Mucosa of descending colon (tissue), 3 donors: ENCODE results near the gene TRDMT1. TPM values are rescaled to one million over a fixed set of nuclear protein-coding genes. Genes with fewer than 3 reads are reported as not detected.

ENCODE experiments used
- ATAC-seq: fragments of 200-7000 bp; cut with Tn5 transposase; one replicate; pipeline ENCODE4 v1.9.1; 2020; ENCODE audit warnings: mild to moderate bottlenecking, moderate library complexity
- DNase-seq, 3 donors: peaks; one replicate each; pipeline ENCODE4 v3.0.0-alpha.2; 2020
- H3K36me3 ChIP-seq: fragments of 200-600 bp; one replicate; pipeline ENCODE4 v1.8.0; 2021; ENCODE audit warnings: low read depth, mild to moderate bottlenecking
- H3K4me1 ChIP-seq: fragments of 200-600 bp; one replicate; pipeline ENCODE4 v1.8.0; 2021; ENCODE audit warnings: low read depth, mild to moderate bottlenecking
- H3K4me3 ChIP-seq: fragments of 200-600 bp; one replicate; pipeline ENCODE4 v1.8.0; 2021; ENCODE audit warnings: mild to moderate bottlenecking
- H3K9me3 ChIP-seq: fragments of 200-600 bp; one replicate; pipeline ENCODE4 v1.8.0; 2021; ENCODE audit warnings: mild to moderate bottlenecking
- intact Hi-C, 2 donors: fragments of 100-400 bp; cut with DNase I in 1 of 2; cut with micrococcal nuclease in 1 of 2; formaldehyde crosslinking; loops; one replicate each; pipeline versions ENCODE4 v1.11.0 to v1.11.1; 2022; cut with DNase I, micrococcal nuclease
- total RNA-seq, 3 donors: library from RNA; stranded (reverse); fragmentation: NEBNext Ultra II Directional in 2 of 3; extraction: Animal tissue kit (Norgen Biotek cat#: 25700) in 2 of 3; gene quantifications; one replicate each; pipeline versions ENCODE4 v1.2.1 to v1.2.4, GENCODE V29; 2021 to 2023
- TF ChIP-seq, protein P1 (sequence below): fragments of 200-600 bp; IDR thresholded peaks from one replicate; pipeline ENCODE4 v1.8.0; 2022; ENCODE audit warnings: antibody characterized with exemption, mild to moderate bottlenecking
- donor health status: DM: no; HTN: no; CAD: no; lungs with moderate emphysema.
- donor health status: DM: no; HTN: no; CAD: no.
- donor health status: DM: no; HTN: yes; CAD: no.

The TRDMT1 gene
- total RNA-seq, 3 donors from 2014 or later, result 4.7 to 7.8 (median 7.4) TPM

DNA sequence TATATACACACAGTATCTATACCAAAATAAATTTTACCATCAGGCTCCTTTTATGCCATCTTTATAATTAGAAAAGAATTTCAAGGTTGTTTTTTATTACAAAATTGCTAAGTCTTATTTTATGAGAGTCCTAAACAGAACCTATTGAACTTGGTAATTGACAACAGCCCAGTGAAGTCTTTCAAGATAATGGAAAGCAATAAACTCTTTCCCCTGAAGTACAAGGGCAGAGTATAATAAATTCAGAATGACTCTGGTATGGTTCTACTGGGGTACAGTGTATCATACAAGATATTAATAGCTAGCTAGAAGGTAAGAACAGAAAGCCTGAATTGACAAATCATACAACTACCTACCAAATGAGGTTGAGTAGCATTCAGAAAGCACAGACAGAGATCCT is 45.6 kb downstream of the TRDMT1 start:
- H3K9me3 ChIP-seq, result no peaks in the 10 kb centered on the region
- peak; percentile 35 for ATAC-seq
- H3K4me1 ChIP-seq, result peaks cover 12% of the 10 kb centered on the region
- no peak for DNase-seq
- H3K4me3 ChIP-seq, result no peak overlapping the region
- H3K36me3 ChIP-seq, result no peaks in the 10 kb centered on the region
- intact Hi-C loops, result no loop called here
- TF ChIP-seq, protein P1, sequence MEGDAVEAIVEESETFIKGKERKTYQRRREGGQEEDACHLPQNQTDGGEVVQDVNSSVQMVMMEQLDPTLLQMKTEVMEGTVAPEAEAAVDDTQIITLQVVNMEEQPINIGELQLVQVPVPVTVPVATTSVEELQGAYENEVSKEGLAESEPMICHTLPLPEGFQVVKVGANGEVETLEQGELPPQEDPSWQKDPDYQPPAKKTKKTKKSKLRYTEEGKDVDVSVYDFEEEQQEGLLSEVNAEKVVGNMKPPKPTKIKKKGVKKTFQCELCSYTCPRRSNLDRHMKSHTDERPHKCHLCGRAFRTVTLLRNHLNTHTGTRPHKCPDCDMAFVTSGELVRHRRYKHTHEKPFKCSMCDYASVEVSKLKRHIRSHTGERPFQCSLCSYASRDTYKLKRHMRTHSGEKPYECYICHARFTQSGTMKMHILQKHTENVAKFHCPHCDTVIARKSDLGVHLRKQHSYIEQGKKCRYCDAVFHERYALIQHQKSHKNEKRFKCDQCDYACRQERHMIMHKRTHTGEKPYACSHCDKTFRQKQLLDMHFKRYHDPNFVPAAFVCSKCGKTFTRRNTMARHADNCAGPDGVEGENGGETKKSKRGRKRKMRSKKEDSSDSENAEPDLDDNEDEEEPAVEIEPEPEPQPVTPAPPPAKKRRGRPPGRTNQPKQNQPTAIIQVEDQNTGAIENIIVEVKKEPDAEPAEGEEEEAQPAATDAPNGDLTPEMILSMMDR, result no peak

DNA sequence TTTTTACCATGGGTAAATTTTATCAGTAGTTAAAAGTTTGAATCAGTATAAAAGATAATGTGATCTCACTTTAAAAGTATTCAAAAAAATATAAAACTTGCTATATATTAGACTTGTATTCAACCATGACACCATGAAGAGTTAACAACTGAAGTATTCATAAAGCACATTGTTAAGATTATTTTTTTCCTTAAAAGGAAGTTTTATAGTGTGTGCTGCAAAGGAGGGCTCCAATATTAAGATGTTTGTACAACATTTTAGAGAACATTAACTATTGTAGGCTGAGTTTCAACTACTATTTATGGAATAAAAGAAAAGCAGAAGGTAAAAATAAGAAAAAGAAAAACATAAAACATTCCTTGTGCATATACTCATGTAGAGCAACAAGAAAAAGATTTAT is 47.4 kb downstream of the TRDMT1 start:
- ATAC-seq, result no peak
- H3K4me3 ChIP-seq, result no peak overlapping the region
- H3K9me3 ChIP-seq, result no peaks in the 10 kb centered on the region
- TF ChIP-seq, protein P1, result no peak
- no peak for DNase-seq
- intact Hi-C loops, result no loop called here
- no peaks in the 10 kb centered on the region for H3K36me3 ChIP-seq
- H3K4me1 ChIP-seq, result peaks cover 14% of the 10 kb centered on the region

DNA sequence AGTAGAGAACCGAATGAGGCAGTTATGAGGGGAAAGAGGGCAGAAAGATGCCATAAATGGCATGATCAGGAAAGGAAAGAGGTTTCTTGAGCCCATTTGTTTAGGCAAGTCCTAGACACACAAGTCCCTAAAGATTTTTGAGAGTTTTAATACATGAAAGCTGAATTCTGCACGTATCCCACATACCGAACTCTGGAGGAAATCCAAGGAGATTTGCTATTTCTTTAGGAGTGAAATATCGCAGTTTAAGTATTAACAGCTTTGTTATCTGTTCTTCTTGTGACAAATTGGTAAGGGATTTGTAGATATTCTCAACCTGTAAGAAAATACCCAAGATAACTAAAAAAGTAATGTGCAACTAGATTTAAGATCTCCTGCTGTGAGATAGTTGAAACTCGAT is 48.2 kb downstream of the TRDMT1 start:
- TF ChIP-seq, protein P1, result no peak
- ATAC-seq (no peak), DNase-seq (no peak)
- no peaks in the 10 kb centered on the region for H3K9me3 ChIP-seq
- no peak overlapping the region for H3K4me3 ChIP-seq
- peaks cover 14% of the 10 kb centered on the region for H3K4me1 ChIP-seq
- H3K36me3 ChIP-seq, result no peaks in the 10 kb centered on the region
- intact Hi-C loops, result no loop called here

DNA sequence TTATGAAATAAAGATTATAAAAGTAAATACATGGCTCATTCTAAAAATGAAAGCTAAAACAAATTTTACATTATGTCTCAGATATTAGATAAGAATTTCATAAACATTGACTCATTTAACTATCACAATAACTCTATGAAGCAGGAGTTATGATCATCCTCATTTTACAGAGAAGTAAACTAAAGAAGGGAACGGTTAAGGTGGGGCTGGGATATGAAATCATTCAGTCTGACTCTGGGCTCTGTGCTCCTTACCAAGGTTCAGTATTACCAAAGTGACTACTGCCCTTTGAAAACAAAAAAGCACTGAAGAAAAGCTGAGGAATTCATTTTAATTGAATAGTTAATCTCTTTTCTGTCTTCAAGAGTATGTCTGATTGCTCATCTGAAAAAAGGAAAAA is 49.8 kb downstream of the TRDMT1 start:
- ATAC-seq (peak; percentile 89), DNase-seq (no peak)
- Histone ChIP-seq H3K36me3 (no peaks in the 10 kb centered on the region), H3K9me3 (no peaks in the 10 kb centered on the region), H3K4me3 (no peak overlapping the region), H3K4me1 (peaks cover 18% of the 10 kb centered on the region)
- TF ChIP-seq, protein P1, result no peak
- intact Hi-C loops, result no loop called here

DNA sequence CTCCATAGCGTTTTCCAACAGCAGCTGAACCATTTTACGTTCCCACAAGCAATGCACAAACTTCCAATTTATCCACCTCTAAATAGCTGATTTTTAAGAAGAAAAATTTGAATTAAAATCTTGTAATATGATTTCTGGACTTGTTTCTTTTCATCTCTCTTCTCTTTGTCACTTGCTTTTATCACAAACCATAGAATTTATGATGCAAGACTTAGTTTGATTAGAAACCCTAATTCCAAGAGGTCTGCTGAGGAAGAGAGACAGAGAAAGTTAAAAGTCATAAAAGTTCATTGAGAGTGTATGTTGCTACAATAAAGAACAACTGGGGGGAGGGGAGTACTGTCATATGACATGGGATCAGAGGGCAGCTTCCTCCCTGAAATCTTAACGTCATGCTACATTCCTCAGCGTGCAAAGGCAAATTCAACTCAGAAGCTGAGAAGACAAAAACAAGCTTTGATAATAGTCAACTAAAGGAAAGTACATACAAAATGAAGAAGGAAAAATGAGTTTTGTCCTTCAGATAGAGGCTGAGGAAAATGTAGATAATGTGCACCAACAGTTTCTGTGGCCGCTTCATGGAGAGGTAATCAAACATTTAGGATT is 53.5 kb downstream of the TRDMT1 start:
- peak; percentile 76 for ATAC-seq
- peak in 1 of 3 donors; percentile 79 for DNase-seq

More for the DNA sequence above, 53.5 kb downstream of the TRDMT1 start:
- TF ChIP-seq, protein P1, result no peak
- no peak overlapping the region for H3K4me3 ChIP-seq
- no peaks in the 10 kb centered on the region for H3K9me3 ChIP-seq
- intact Hi-C loops, result no loop called here
- H3K36me3 ChIP-seq, result no peaks in the 10 kb centered on the region
- peaks cover 14% of the 10 kb centered on the region for H3K4me1 ChIP-seq
